Urinary bladder (tissue), 4 donors: Measurements from ENCODE around the gene MMP24. TPM values are rescaled to one million over a fixed set of nuclear protein-coding genes. Genes with fewer than 3 reads are reported as not detected.
"Not testable (repeated sequence)": the region's sequence is repeated elsewhere in the genome, so short reads cannot be mapped to it uniquely, and the experiment has no call there.

Source experiments
- DNase-seq: peaks from one replicate; pipeline ENCODE4 v3.0.0-alpha.2; 2015; ENCODE audit errors: extremely low spot score
- H3K27ac ChIP-seq: one replicate; pipeline ENCODE4 v1.5.1; 2013; ENCODE audit warnings: low read depth, mild to moderate bottlenecking, moderate library complexity
- H3K36me3 ChIP-seq: one replicate; pipeline ENCODE4 v1.6.1; 2013; ENCODE audit warnings: mild to moderate bottlenecking, moderate library complexity; ENCODE audit not compliant: insufficient read depth
- H3K4me1 ChIP-seq: one replicate; pipeline ENCODE4 v1.6.1; 2013; ENCODE audit warnings: mild to moderate bottlenecking, moderate library complexity; ENCODE audit not compliant: insufficient read depth
- H3K4me3 ChIP-seq: one replicate; pipeline ENCODE4 v1.5.1; 2013; ENCODE audit warnings: low read depth, low read length
- WGBS: extraction: QIAGEN DNeasy Blood & Tissue Kit; methylation state at CpG from one replicate; pipeline ENCODE4 v1.1.7; 2013; 5-methylcytosine and 5-hydroxymethylcytosine counted together
- polyA plus RNA-seq: library from polyadenylated mRNA; stranded (reverse); fragments of 200-250 nt; gene quantifications from one replicate; pipeline ENCODE4 v1.2.3, GENCODE V29; 2013
- total RNA-seq: library from RNA; depleted of rRNA; stranded (reverse); fragments of >200 nt; gene quantifications from one replicate; pipeline ENCODE4 v1.2.3, GENCODE V29; 2014
- donor health status: healthy with polysubstance abuse.
- donor health status: healthy.

Gene MMP24
- total RNA-seq (1.5 TPM), polyA plus RNA-seq (0.67 TPM)

DNA sequence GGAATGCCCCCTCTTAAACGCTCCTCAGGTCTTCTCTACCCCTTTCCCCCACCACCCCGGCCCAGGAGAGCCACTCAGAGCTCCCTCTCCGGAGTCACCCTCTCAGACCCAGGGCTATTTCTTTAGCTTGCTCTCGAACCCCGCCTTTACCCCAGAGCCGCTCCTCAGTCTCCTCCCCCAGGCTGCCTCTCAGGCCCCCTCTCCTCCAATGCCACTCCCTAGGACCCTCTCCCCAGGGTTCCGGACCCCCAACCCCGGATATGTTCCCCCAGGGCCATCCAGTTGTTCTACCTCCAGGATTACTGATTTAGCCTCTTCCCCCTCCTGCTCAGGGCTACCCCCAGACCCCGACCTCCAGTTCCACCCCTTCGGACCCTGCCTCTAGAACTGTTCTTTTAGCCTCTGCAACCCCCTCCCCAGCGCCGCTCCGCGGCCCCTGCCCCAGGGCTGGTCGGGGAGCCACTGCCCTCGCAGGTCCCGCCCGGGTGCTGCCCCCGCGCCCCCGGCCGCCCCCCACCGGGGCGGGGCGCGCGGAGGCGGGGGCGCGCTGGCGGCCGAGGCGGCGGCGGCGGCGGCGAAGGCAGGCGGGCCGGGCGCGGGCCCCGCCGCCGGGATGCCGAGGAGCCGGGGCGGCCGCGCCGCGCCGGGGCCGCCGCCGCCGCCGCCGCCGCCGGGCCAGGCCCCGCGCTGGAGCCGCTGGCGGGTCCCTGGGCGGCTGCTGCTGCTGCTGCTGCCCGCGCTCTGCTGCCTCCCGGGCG, at the start of gene MMP24:
Gene MMP24, plus strand, starts transcription at position 565 of the 758 bp plus-strand sequence. Its CDS starts 49 bp downstream, at position 614.
- DNase-seq, result no peak
- H3K36me3 ChIP-seq, result no peaks in the 10 kb centered on the region
- peaks cover 2% of the 10 kb centered on the region for H3K4me1 ChIP-seq
- WGBS, result 2% methylated on average over 50 of the region's 70 CpGs
- H3K4me3 ChIP-seq, result peak within 1 kb of the TSS; percentile 74
- no peak within 1 kb of the TSS for H3K27ac ChIP-seq

DNA sequence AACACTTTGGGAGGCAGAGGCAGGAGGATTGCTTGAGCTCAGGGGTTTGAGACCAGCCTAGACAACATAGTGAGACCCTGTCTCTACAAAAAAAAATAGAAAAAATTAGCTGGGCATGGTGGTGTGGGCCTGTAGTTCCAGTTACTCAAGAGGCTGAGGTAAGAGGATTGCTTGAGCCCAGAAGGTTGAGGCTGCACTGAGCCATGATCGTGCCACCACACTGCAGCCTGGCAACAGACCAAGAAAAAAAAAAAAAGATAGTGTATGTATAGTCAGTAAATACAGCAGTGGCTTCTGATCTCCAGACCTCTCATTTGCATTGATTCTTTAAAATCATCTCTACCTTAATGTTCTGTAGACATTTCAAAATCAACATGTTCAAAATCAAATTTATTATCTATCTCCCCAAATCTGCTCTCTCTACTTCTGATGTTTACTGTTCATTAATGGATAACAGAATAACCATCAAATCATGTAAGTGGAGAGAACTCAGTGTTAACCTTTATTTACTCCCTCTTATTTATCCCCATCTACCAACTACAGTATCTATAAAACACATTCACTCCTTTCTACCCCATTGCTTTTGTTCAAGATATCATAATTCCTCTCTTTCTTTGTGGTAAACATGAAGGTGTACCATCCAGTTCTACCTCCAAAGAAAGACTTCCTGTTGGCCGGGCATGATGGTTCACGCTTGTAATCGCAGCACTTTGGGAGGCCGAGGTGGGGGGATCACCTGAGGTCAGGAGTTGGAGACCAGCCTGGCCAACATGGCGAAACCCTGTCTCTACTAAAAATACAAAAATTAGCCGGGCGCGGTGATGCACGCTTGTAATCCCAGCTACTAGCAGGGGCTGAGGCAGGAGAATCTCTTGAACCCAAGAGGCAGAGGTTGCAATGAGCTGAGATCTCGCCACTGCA, 46.9 kb upstream of the MMP24 start:
- Histone ChIP-seq H3K4me3 (no peak overlapping the region), H3K36me3 (no peaks in the 10 kb centered on the region), H3K4me1 (no peaks in the 10 kb centered on the region), H3K27ac (no peak overlapping the region)
- no peak for DNase-seq
- WGBS, result 93% methylated on average over 11 of the region's 11 CpGs

DNA sequence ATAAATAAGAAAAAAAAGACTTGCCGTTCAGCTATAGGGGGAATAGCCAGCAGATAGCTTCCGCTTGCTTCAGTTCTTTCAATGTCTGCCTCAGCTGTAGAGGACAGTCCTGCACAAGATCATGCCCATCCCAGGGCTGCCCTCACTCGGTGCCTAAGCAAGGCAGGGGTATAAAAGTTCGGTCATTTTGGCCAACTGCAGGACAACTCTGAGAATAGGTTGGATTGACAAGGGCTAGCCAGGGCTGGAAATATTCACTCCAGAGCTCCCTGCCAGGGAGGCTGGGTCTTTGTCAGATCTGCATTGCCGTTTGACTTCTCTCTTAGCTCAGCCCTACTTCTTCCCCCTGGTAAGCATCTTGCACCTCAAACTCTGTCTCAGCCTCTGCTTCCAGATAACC, 46.2 kb upstream of the MMP24 start:
- DNase-seq, result no peak
- Histone ChIP-seq H3K27ac (no peak overlapping the region), H3K36me3 (no peaks in the 10 kb centered on the region), H3K4me1 (no peaks in the 10 kb centered on the region), H3K4me3 (no peak overlapping the region)
- 90% methylated on average over 5 of the region's 5 CpGs for WGBS

- Histone ChIP-seq H3K27ac (no peak overlapping the region), H3K4me3 (no peak overlapping the region), H3K4me1 (no peaks in the 10 kb centered on the region), H3K36me3 (no peaks in the 10 kb centered on the region)
- DNase-seq, result no peak
Observed at GRCh38 chr20:35181731-35182130, 44.8 kb upstream of the MMP24 start.

GRCh38 chr20:35186691-35187289, 39.7 kb upstream of the MMP24 start:
- not testable (repeated sequence) for DNase-seq, H3K27ac ChIP-seq, H3K4me1 ChIP-seq, H3K4me3 ChIP-seq, H3K36me3 ChIP-seq
- WGBS, result 89% methylated on average over 10 of the region's 10 CpGs

- no peak overlapping the region for H3K27ac ChIP-seq
- 33% methylated on average over 5 of the region's 5 CpGs for WGBS
Observed at GRCh38 chr20:35187584-35188190, 38.8 kb upstream of the MMP24 start.

GRCh38 chr20:35189223-35189622, 37.3 kb upstream of the MMP24 start:
- H3K4me1 ChIP-seq, DNase-seq, H3K36me3 ChIP-seq, H3K27ac ChIP-seq, H3K4me3 ChIP-seq: not testable (repeated sequence)
- WGBS, result 88% methylated on average over 8 of the region's 8 CpGs

More at GRCh38 chr20:35187584-35188190, 38.8 kb upstream of the MMP24 start:
- H3K36me3 ChIP-seq, result no peaks in the 10 kb centered on the region
- DNase-seq, result no peak
- H3K4me1 ChIP-seq, result no peaks in the 10 kb centered on the region
- H3K4me3 ChIP-seq, result no peak overlapping the region

DNA sequence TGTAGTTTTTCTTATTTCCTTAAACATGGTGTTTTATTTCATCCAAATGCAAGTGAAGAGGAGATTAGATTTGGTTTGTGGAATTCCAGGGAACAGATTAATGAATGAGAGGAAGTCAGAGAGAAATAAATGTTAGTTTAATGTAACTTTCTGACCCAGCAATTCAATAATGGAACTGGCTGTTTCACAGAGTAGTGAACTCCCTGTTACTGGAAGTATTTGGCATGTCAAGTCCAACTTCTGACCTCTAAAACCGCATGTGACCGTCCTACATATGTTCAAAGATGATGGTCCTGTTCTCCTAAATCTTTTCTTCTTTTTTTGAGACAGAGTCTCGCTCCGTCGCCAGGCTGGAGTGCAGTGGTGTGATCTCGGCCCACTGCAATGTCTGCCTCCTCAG, 35.9 kb upstream of the MMP24 start:
- DNase-seq, result no peak
- 87% methylated on average over 6 of the region's 6 CpGs for WGBS
- H3K4me1 ChIP-seq, result no peaks in the 10 kb centered on the region

GRCh38 chr20:35191419-35192117, 34.9 kb upstream of the MMP24 start:
- DNase-seq, result no peak
- no peaks in the 10 kb centered on the region for H3K4me1 ChIP-seq
- 87% methylated on average over 5 of the region's 5 CpGs for WGBS
- H3K4me3 ChIP-seq, result no peak overlapping the region
- no peaks in the 10 kb centered on the region for H3K36me3 ChIP-seq
- no peak overlapping the region for H3K27ac ChIP-seq

More for the DNA sequence above, 35.9 kb upstream of the MMP24 start:
- H3K27ac ChIP-seq, result no peak overlapping the region
- no peaks in the 10 kb centered on the region for H3K36me3 ChIP-seq
- no peak overlapping the region for H3K4me3 ChIP-seq

DNA sequence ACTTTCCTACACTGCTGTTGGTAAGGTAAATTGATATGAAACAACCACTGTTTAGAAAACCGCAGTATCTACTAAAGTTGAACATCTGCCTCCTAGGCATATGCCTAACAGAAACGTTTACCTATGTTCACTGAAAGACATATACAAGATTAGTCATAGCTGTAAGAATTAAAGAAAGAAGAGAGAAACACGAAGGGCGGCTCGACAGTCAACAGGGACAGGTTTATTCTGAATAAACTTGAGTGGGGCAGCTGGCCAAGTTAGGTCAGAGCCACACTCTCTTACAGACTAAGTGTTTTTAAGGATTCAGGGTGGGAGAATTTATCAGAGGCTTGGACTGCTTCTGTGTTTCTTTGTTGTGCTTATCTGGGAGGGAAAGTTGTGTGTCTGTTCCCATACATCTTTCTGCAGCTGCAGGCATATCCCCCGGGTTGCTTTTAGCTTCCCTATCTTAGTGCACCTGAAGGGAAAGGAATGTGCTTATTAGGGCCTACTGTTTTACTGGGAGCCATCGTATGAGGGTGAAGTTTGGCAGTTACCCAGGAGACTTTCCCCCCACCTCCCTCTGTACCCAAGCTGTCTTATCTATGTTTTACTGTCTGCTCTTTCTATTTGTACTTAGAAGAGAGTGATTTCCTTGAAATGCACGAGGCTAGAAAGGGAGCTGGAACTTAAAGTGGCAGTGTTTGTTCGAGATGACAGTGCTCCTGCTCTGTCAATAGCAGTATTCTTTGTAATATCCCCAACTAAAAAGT, 34.2 kb upstream of the MMP24 start:
- Histone ChIP-seq H3K27ac (no peak overlapping the region), H3K4me1 (no peaks in the 10 kb centered on the region), H3K36me3 (no peaks in the 10 kb centered on the region), H3K4me3 (no peak overlapping the region)
- WGBS, result 35% methylated on average over 9 of the region's 9 CpGs
- DNase-seq, result no peak

GRCh38 chr20:35193031-35193791, 33.3 kb upstream of the MMP24 start:
- H3K27ac ChIP-seq, DNase-seq, H3K4me1 ChIP-seq, H3K36me3 ChIP-seq, H3K4me3 ChIP-seq: not testable (repeated sequence)
- WGBS, result 86% methylated on average over 9 of the region's 9 CpGs

DNA sequence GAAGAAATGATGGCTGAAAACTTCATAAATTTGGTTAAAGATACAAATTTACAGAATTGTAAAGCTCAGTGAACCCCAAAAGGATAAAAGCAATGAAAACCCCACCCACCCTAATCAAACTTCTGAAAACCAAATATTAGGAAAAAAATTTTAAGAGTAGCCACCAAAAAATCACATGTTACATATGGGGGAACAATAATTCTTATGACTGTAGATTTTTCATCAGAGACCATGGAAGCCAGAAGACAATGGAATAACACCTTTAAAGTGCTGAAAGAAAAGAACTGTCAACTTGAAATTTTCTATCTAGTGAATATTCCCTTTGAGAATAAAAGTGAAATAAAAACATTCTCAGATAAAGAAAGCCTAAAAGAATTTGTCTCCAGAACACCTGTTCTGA, 30.2 kb upstream of the MMP24 start:
- DNase-seq, result no peak
- Histone ChIP-seq H3K4me1 (no peaks in the 10 kb centered on the region), H3K4me3 (no peak overlapping the region), H3K36me3 (no peaks in the 10 kb centered on the region), H3K27ac (no peak overlapping the region)
